Esophagus squamous epithelium (tissue), 4 donors: ENCODE results near the gene RPL12.

Experiments used
- POLR2A ChIP-seq, 4 donors: fragments of 450-650 bp; IDR thresholded peaks; one replicate each; pipeline ENCODE4 v1.6.1; 2017; ENCODE audit warnings: antibody characterized with exemption in 4 of 4, mild to moderate bottlenecking in 4 of 4, moderate library complexity in 3 of 4
- TF ChIP-seq, protein P1 (sequence below), 6 experiments: fragments of 450-650 bp in 4 of 6; fragments of 200-600 bp in 2 of 6; sonication (generic) in 2 of 6; IDR thresholded peaks; one replicate each; pipeline ENCODE4 v1.5.1; 2016 to 2019; ENCODE audit warnings: antibody characterized with exemption in 6 of 6, mild to moderate bottlenecking in 4 of 6, moderate library complexity in 4 of 6

DNA sequence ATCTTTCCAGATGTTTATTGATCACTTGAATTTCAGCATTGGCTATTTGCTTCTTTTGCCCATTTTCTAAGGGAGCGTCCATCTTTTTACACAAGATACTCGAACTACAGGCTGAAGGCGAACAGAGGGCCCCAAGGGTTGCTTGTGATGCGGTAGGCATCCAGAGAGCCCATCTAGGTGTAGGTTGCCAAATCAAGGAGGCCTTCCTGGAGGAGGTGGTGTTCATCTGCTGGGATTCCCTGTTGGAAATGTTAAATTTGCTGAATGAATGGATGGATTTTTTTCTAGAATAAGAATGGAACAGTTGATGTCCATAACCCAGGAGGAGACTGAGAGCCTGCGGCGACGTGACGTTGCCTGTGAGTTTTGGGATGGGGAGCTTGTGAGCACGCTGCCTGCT is 31.5 kb upstream of the RPL12 start:
- TF ChIP-seq, protein P1, sequence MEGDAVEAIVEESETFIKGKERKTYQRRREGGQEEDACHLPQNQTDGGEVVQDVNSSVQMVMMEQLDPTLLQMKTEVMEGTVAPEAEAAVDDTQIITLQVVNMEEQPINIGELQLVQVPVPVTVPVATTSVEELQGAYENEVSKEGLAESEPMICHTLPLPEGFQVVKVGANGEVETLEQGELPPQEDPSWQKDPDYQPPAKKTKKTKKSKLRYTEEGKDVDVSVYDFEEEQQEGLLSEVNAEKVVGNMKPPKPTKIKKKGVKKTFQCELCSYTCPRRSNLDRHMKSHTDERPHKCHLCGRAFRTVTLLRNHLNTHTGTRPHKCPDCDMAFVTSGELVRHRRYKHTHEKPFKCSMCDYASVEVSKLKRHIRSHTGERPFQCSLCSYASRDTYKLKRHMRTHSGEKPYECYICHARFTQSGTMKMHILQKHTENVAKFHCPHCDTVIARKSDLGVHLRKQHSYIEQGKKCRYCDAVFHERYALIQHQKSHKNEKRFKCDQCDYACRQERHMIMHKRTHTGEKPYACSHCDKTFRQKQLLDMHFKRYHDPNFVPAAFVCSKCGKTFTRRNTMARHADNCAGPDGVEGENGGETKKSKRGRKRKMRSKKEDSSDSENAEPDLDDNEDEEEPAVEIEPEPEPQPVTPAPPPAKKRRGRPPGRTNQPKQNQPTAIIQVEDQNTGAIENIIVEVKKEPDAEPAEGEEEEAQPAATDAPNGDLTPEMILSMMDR (IDR thresholded peaks at IDR 0.05) = no peak
- no peak for TF ChIP-seq POLR2A (IDR thresholded peaks at IDR 0.05)
